HG03097 (cell line): ENCODE measurements around the gene NRSN2.
"Not testable (repeated sequence)": the region's sequence is repeated elsewhere in the genome, so short reads cannot be mapped to it uniquely, and the experiment has no call there.

Source experiments
- ATAC-seq: cut with Tn5 transposase; IDR thresholded peaks from one replicate; pipeline ENCODE4 v1.9.1; 2021; ENCODE audit not compliant: unreplicated experiment, low FRiP score

NRSN2 gene

GRCh38 chr20:391041-391711, 44.3 kb downstream of the NRSN2 start:
- no peak for ATAC-seq

DNA sequence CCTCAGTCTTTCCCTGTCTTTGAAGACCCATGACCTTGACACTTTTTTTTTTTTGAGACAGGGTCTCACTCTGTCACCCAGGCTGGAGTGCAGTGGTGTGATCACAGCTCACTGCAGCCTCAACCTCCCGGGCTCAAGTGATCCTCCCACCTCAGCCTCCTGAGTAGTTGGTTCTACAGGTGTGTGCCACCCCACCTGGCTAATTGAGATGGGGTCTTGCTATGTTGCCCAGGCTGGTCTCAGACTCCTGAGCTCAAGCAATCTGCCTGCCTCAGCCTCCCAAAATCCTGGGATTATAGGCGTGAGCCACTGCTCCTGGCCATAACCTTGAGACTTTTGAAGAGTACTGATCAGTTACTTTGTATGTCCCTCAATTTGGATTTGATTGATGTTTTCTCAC, 46.4 kb downstream of the NRSN2 start:
- not testable (repeated sequence) for ATAC-seq

GRCh38 chr20:396252-396618, 49.3 kb downstream of the NRSN2 start:
- ATAC-seq = no peak

DNA sequence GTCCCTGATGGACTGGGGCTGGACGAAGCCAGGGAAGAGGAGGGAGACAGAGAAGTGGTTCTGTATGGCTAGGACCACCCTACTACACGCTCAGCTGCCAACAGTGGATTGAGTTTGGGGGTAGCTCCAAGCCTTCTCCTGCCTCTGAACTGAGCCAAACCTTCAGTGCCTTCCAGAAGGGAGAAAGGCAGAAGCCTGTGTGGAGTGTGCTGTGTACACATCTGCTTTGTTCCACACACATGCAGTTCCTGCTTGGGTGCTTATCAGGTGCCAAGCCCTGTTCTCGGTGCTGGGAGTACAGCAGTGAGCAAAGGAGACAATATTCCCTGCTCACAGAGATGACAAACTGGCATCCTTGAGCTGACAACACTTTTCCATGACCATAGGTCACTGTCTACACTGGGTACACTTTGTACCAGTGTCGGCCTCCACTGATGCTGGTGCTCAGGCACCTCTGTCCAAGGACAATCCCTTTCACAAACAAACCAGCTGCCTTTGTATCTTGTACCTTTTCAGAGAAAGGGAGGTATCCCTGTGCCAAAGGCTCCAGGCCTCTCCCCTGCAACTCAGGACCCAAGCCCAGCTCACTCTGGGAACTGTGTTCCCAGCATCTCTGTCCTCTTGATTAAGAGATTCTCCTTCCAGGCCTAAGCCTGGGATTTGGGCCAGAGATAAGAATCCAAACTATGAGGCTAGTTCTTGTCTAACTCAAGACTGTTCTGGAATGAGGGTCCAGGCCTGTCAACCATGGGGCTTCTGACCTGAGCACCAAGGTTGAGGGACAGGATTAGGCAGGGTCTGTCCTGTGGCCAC, 49.9 kb downstream of the NRSN2 start:
- ATAC-seq = no peak

GRCh38 chr20:397432-398237, 50.7 kb downstream of the NRSN2 start:
- no peak for ATAC-seq

DNA sequence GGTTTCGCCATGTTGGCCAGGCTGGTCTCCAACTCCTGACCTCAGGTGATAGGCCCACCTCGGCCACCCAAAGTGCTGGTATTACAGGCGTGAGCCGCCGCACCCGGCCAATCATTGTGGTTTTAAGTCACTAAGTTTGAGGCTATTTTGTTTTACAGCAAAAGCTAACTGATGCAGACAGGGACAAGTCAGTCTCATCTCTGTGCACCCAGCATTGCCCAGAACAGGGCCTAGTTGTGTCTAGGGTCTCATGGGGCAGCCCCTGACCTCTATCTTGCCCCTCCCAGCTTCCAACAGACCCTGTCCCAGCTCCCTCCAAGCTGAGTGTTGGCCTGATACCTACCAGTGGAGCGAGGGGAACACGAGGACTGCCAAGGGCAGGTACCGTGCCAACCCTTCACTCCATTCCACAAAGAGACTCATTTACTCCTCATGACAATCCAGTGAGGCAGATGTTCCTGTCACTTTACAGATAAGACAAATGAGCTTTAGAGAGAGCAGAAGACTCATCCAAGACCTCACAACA, 52.3 kb downstream of the NRSN2 start:
- ATAC-seq = no peak

GRCh38 chr20:400128-400453, 53.2 kb downstream of the NRSN2 start:
- no peak for ATAC-seq

DNA sequence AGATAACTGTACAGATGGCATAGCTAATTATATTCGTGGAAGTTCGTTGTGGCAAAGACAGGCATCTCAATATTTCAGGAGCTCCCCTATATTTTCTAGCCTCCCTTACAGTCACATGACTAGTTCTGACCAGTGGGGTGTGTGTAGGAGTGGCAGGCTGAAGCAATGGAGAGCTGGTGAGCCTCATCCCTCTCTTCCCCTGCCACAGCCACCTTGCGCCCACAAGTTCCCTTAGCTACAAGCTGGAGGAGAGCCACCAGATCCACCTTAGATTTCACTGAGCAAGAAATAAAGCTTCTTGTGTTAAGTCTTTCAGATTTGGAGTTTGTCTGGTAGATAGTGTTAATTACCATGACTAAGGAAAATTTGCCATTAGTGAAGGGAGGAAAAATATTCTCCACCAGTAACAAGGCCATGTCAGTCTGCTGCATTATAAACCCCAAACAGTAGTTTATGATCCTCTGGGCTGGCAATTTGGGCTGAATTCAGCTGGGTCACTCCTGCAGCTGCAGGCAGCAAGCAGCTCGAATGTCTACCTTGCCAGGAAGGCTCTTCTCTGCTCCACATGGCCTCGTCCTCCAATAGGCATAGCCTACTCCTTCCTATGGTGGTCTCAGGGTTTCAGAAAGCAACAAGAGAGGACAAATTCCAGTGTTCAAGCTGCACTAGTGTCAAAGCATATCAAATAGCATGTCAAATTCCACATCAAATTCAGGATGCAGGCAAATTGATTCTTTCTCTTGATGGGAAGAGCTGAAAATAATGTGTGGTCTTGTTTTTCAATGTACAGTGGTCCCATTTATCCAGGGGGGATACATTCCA, 53.8 kb downstream of the NRSN2 start:
- no peak for ATAC-seq

- no peak for ATAC-seq
Measured at GRCh38 chr20:401682-402495, 55.0 kb downstream of the NRSN2 start.

DNA sequence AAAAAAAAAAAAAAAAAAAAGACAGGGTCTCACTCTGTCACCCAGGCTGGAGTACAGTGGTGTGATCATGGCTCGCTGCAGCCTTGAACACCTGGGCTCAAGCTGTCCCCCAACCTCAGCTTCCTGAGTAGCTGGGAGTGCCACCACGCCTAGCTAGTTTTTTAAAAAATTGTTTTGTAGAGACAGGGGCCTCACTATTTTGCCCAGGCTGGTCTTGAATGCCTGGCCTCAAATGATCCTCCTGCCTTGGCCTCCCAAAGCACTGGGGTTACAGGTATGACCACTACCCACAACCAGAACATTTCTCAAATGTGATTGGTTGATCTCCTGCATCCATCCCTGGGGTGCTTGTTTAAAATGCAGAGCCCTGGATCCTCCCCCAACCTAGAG, 55.6 kb downstream of the NRSN2 start:
- ATAC-seq = no peak

- ATAC-seq = no peak
Measured at GRCh38 chr20:402898-403581, 56.1 kb downstream of the NRSN2 start.

DNA sequence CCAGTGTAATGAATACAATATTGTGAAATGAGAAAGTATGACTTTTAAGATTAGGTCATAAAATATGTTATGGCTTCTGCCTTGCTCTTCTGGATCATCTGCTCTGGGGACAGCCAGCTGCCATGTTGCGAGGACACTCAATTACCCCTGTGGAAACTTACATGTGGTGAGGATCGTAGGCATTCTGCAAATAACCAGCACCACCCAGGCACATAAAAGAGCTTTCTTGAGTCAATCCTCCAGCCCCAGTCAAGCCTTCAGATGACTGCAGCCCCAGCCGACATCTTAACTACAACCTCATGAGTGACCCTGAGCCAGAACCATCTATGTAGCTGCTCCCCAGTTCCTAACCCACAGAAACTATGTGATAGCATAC, 56.7 kb downstream of the NRSN2 start:
- ATAC-seq = no peak

DNA sequence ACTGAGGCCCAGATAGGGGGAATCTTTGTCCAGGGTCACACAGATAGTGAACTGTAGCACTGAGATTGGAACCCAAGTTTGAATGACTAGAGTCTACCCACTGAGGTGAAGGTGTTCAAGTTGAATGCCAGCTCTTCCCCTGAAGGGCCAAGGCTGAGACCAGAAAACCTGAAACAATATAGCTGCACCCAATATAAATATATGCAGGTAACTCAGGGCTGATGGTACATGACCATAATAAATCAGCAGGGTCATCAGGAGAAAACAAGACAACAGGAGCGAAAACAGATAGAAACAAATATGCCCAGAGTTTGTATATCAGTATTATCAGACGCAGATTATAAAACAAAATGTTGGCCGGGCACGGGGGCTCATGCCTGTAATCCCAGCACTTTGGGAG, 57.2 kb downstream of the NRSN2 start:
- ATAC-seq = no peak
